K562 treated with DMSO at 1 percent for 4 hours (cell line): ENCODE results near the gene RCN2. TPM values are rescaled to one million over a fixed set of nuclear protein-coding genes. Genes with fewer than 3 reads are reported as not detected.

ENCODE experiments used
- total RNA-seq: library from RNA; unstranded; fragments of 300-600 nt; gene quantifications from 2 replicates; pipeline ENCODE4 v1.2.3, GENCODE V29; 2022; ENCODE audit not compliant: insufficient read depth

Gene RCN2
- 17.6 and 21.9 TPM in 2 replicates for total RNA-seq

DNA sequence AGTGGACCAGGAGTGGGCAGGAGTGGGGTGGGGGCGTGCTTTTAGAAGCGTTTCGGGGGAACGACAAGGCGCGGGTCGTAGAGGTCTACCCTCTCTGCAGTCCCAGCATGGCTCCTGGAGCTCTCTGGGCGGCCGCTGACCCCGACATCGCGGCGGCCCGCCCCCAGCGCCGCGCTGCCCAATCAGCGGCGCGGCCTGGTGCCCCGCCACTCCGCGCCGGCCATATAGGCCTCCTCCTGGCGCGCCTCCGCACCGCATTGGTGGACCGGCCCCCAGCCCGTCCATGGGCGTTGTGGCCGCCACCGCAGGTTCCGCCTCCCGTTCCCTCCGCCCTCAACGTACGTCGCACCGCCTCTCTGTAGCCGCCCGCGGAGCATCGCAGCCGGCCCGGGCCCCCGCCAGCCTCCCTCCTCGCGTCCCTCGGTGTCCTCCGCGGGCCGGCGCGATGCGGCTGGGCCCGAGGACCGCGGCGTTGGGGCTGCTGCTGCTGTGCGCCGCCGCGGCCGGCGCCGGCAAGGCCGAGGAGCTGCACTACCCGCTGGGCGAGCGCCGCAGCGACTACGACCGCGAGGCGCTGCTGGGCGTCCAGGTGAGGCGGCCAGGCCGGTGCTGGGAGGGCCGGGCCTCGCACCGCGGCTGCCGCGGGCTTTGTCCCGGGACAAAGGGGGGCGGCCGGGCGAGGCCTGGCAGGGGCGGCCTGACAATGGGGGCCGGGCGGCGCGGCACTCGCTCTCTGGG lies at the start of gene RCN2:
Gene RCN2 (plus strand): TSS at position 353 of the 738 bp plus-strand sequence. CDS start 93 bp downstream, at position 446.

DNA sequence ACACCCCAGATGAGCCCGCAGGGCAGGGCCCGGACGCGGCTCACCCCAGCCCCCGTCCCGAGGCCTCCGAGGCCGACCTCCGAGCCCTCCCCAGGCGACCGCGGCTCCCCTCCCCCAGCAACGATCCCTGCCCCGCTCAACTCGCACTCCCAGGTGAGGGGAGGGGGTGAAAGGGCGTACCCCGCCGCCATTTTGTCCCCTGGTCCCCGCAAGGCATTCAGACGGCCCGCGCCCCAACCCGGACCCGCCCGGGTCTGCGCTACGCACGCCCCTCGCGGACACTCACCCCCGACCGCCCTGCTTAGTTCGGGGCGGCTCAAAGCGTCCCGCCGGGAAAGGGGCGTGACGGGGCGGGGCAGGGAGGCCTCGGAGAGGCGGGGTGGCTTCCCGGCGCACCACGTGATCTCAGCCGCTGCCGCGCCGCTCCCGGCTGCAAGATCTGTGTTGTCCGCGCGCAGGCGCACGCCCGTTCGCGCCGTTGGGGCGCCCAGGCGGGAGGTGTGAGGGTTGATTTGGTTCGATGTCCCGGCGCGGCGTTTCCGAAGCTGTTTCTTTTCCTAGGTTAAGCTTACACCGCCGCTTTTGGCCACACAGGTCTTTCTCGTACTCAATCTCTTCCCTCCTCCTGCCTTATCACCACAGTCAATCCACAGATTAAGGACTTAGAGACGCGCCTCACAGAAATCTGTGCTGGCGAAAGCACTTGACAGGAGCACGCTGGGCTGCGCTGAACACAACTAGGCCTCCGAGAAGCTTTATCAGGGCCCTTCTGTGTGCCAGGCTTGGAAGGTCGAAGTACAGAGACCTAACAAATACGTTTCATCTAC lies 26.3 kb upstream of the RCN2 start, which contains the start of gene SCAPER:
Gene SCAPER (minus strand): TSS at position 328 of the 827 bp plus-strand sequence. CDS start 21,523 bp downstream, outside the sequence.

GRCh38 chr15:76994971-76995945 lies 63.7 kb downstream of the RCN2 start, which contains the start of gene PSTPIP1:
Gene PSTPIP1 (plus strand): TSS chr15:76995126. CDS start chr15:76995574, 448 bp downstream.

Other genes starting within 250 kb of the RCN2 start
- 1.9 and 3.9 TPM in 2 replicates for gene SCAPER, start 26.4 kb upstream of the RCN2 start, total RNA-seq
- gene PSTPIP1, start 63.4 kb downstream of the RCN2 start, total RNA-seq = not detected in 2 replicates
- gene TSPAN3, start 139.4 kb downstream of the RCN2 start, total RNA-seq = 74.6 and 79.8 TPM in 2 replicates